Gastroesophageal sphincter (tissue), 4 donors: ENCODE results near the gene TSHZ2. TPM values are rescaled to one million over a fixed set of nuclear protein-coding genes. Genes with fewer than 3 reads are reported as not detected.
"Not testable (repeated sequence)": the region's sequence is repeated elsewhere in the genome, so short reads cannot be mapped to it uniquely, and the experiment has no call there.

Experiments
- ATAC-seq: fragments of 150-250 bp; one replicate; pipeline ENCODE4 v1.9.1; 2016; ENCODE audit warnings: mild to moderate bottlenecking, moderate library complexity
- H3K27ac ChIP-seq, 4 donors: fragments of 200-600 bp; sonication (generic) in 3 of 4; 1 replicate in 3 of 4; 2 replicates in 1 of 4; pipeline ENCODE4 v1.5.1; 2016 to 2019
- H3K27me3 ChIP-seq: fragments of 200-600 bp; sonication (generic); one replicate; pipeline ENCODE4 v1.5.1; 2019
- H3K36me3 ChIP-seq, 2 donors: fragments of 200-600 bp; sonication (generic); one replicate each; pipeline ENCODE4 v1.5.1; 2019; ENCODE audit warnings: control low read depth in 1 of 2
- H3K4me1 ChIP-seq, 3 donors: fragments of 200-600 bp; sonication (generic); 1 replicate in 2 of 3; 2 replicates in 1 of 3; pipeline ENCODE4 v1.5.1; 2016 to 2019; ENCODE audit warnings: control low read depth in 2 of 3
- H3K4me3 ChIP-seq, 2 donors: fragments of 200-600 bp; sonication (generic); one replicate each; pipeline ENCODE4 v1.5.1; 2019; ENCODE audit warnings: mild to moderate bottlenecking in 1 of 2, moderate library complexity in 1 of 2
- H3K9me3 ChIP-seq, 3 donors: fragments of 200-600 bp; sonication (generic); one replicate each; pipeline ENCODE4 v1.5.1; 2017 to 2019; ENCODE audit warnings: control low read depth in 2 of 3
- CTCF ChIP-seq, 4 experiments: fragments of 200-600 bp in 2 of 4; fragments of 450-650 bp in 2 of 4; sonication (generic) in 1 of 4; IDR thresholded peaks; one replicate each; pipeline ENCODE4 v1.5.1; 2017 to 2019; ENCODE audit warnings: antibody characterized with exemption in 4 of 4, mild to moderate bottlenecking in 2 of 4, moderate library complexity in 2 of 4
- EP300 ChIP-seq: sonication (generic); formaldehyde crosslinking; IDR thresholded peaks from one replicate; pipeline ENCODE4 v1.6.1; 2017; ENCODE audit warnings: antibody characterized with exemption, mild to moderate bottlenecking
- POLR2A ChIP-seq, 2 donors: fragments of 450-650 bp; IDR thresholded peaks; one replicate each; pipeline ENCODE4 v1.6.1; 2017; ENCODE audit warnings: antibody characterized with exemption in 2 of 2, mild to moderate bottlenecking in 2 of 2, moderate library complexity in 1 of 2
- POLR2AphosphoS5 ChIP-seq: sonication (generic); formaldehyde crosslinking; IDR thresholded peaks from one replicate; pipeline ENCODE4 v1.6.1; 2017; ENCODE audit warnings: antibody characterized with exemption
- WGBS, 2 donors: methylation state at CpG; one replicate each; pipeline ENCODE4 v1.1.5; 2018; ENCODE audit warnings: low coverage in 1 of 2; 5-methylcytosine and 5-hydroxymethylcytosine counted together
- total RNA-seq, 4 donors: library from RNA; depleted of rRNA; stranded (reverse); fragments of >200 nt; gene quantifications; one replicate each; pipeline ENCODE4 v1.1.0, GENCODE V29; 2016

Gene TSHZ2
- total RNA-seq, 4 donors from 2014 or later, result 9.9 to 21.3 (median 12.2) TPM

DNA sequence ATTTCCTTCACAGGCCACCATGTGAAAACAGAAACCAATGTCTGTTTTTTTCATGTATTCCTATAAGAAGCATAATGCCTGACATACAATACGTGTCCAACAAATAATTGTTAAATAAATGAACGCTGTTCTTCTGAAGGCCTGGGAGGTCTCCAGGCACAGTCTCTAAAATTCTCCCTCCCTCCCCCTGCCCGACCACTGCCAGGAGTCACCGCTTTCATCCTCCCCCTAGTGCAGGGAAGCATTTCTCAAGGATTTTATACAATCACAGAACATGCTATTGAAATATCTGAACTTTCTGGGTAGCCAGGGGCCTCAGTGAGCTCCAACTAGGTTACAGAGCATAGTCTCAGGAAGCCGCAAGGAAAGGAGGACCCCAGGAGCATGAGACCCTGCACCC is 526.2 kb downstream of the TSHZ2 start:
- no peak overlapping the region for H3K4me3 ChIP-seq
- 60 to 61% methylated on average over 1 to 4 of the region's 5 CpGs for WGBS, 2 donors

DNA sequence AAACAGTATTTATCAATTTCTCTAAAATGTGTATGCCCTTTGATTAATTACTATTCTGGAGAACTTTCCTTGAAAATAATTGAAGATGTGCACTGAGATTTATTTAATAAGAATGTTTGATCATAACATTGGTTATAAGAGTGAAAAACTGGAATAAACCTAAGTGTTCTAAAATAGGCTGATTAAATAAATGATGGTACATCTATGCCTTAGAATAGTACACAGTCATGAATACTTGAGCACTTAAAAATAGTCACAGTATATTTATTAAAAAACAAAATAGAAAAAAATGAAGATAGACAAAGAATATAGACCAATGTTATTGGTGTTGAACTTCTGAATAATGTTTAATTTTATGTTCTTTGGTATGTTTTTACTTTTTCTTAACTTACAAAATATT is 528.5 kb downstream of the TSHZ2 start:
- H3K36me3 ChIP-seq, result no peaks in the 10 kb centered on the region
- no peak for ATAC-seq
- H3K27ac ChIP-seq, result no peak overlapping the region
- no peak for TF ChIP-seq EP300
- no peak for TF ChIP-seq CTCF (IDR thresholded peaks at IDR 0.05)
- TF ChIP-seq POLR2A (IDR thresholded peaks at IDR 0.05), result no peak
- no peak for TF ChIP-seq POLR2AphosphoS5
- H3K4me3 ChIP-seq, result no peak overlapping the region
- peaks cover 0 to 6% (median 0%) of the 10 kb centered on the region in 3 donors for H3K9me3 ChIP-seq
- no peaks in the 10 kb centered on the region for H3K4me1 ChIP-seq
- no peaks in the 10 kb centered on the region for H3K27me3 ChIP-seq

More for the DNA sequence above, 526.2 kb downstream of the TSHZ2 start:
- Histone ChIP-seq H3K4me1 (peaks cover 0 to 6% (median 0%) of the 10 kb centered on the region in 3 donors), H3K9me3 (peaks cover 0 to 6% (median 0%) of the 10 kb centered on the region in 3 donors), H3K27ac (no peak overlapping the region), H3K27me3 (no peaks in the 10 kb centered on the region), H3K36me3 (no peaks in the 10 kb centered on the region)
- TF ChIP-seq POLR2A (IDR thresholded peaks at IDR 0.05), result no peak
- TF ChIP-seq CTCF (IDR thresholded peaks at IDR 0.05), result no peak
- no peak for TF ChIP-seq EP300
- no peak for TF ChIP-seq POLR2AphosphoS5
- ATAC-seq, result no peak

DNA sequence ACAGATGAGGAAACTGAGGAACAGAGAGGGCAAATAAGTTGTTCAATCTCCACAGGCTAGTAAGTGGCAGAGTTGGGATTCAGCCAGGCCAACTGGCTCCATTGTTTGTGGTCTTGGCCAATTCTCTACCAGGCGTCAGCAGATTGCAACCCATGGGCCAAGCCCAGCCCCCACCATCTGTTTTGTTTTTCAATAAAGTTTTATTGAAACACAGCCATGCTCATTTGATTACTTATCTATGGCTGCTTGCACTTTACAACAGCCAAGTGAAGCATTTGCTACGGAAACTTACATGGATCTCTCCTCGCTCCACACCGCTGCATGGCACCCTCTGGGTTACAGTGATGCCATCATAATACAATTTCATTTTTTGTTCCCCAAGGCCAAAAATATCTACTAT is 530.7 kb downstream of the TSHZ2 start:
- Histone ChIP-seq H3K4me1 (no peaks in the 10 kb centered on the region), H3K27ac (no peak overlapping the region), H3K4me3 (no peak overlapping the region), H3K27me3 (no peaks in the 10 kb centered on the region), H3K9me3 (no peaks in the 10 kb centered on the region), H3K36me3 (no peaks in the 10 kb centered on the region)
- 93 to 94% methylated on average over 4 of the region's 4 CpGs for WGBS, 2 donors
- TF ChIP-seq POLR2A (IDR thresholded peaks at IDR 0.05) (no peak), POLR2AphosphoS5 (no peak), CTCF (IDR thresholded peaks at IDR 0.05) (no peak), EP300 (no peak)
- ATAC-seq, result no peak

- 78 to 100% methylated on average over 1 to 2 of the region's 7 CpGs for WGBS, 2 donors
- no peak for ATAC-seq
- Histone ChIP-seq H3K9me3 (no peaks in the 10 kb centered on the region), H3K36me3 (no peaks in the 10 kb centered on the region), H3K27me3 (no peaks in the 10 kb centered on the region), H3K4me1 (no peaks in the 10 kb centered on the region), H3K27ac (no peak overlapping the region), H3K4me3 (no peak overlapping the region)
- no peak for TF ChIP-seq POLR2A (IDR thresholded peaks at IDR 0.05)
- no peak for TF ChIP-seq CTCF (IDR thresholded peaks at IDR 0.05)
- TF ChIP-seq EP300, result no peak
- TF ChIP-seq POLR2AphosphoS5, result no peak
These were observed 531.4 kb downstream of the TSHZ2 start for GRCh38 chr20:53503517-53503919.

GRCh38 chr20:53504106-53504505 is 531.9 kb downstream of the TSHZ2 start:
- not testable (repeated sequence) for H3K27ac ChIP-seq, ATAC-seq, H3K4me1 ChIP-seq, H3K27me3 ChIP-seq, H3K36me3 ChIP-seq, H3K9me3 ChIP-seq, H3K4me3 ChIP-seq
- 100% methylated on average over 1 of the region's 19 CpGs; no CpG with 5 or more reads in 1 of the 2 donors for WGBS, 2 donors

- H3K4me3 ChIP-seq, result no peak overlapping the region
- TF ChIP-seq POLR2A (IDR thresholded peaks at IDR 0.05), result no peak
- TF ChIP-seq CTCF (IDR thresholded peaks at IDR 0.05), result no peak
- TF ChIP-seq POLR2AphosphoS5, result no peak
- TF ChIP-seq EP300, result no peak
These were observed 538.1 kb downstream of the TSHZ2 start for GRCh38 chr20:53510262-53510661.

More at GRCh38 chr20:53510262-53510661, 538.1 kb downstream of the TSHZ2 start:
- H3K27ac ChIP-seq, result no peak overlapping the region
- H3K4me1 ChIP-seq, result no peaks in the 10 kb centered on the region
- no peaks in the 10 kb centered on the region for H3K27me3 ChIP-seq
- no peak for ATAC-seq
- H3K36me3 ChIP-seq, result no peaks in the 10 kb centered on the region
- WGBS, 2 donors, result 25 to 68% methylated on average over 5 to 8 of the region's 9 CpGs
- H3K9me3 ChIP-seq, result no peaks in the 10 kb centered on the region
